OCI-LY3 (cell line): ENCODE results near the gene ANKS1B.

Experiments used
- CTCF ChIP-seq: fragments of 200-600, 300-600 bp; sonication (generic); IDR thresholded peaks from 2 replicates; pipeline ENCODE4 v1.5.1; 2014; ENCODE audit warnings: antibody characterized with exemption, low read length, low read depth
- EZH2phosphoT487 ChIP-seq: fragments of 200-600 bp; shearing (Covaris generic); IDR thresholded peaks from 2 replicates; pipeline ENCODE4 v1.6.1; 2018; ENCODE audit warnings: antibody characterized with exemption, mixed run types, low read depth

- no peak for TF ChIP-seq CTCF
- TF ChIP-seq EZH2phosphoT487, result no peak
Measured at GRCh38 chr12:99647453-99647852, 337.3 kb downstream of the ANKS1B start, which contains the start of gene GARIN6.
